ENCODE results near the gene PSMC5.
"Not testable (repeated sequence)": the region's sequence is repeated elsewhere in the genome, so short reads cannot be mapped to it uniquely, and the experiment has no call there.

- not testable (repeated sequence) for TF ChIP-seq POLR2A, POLR2AphosphoS5 (IDR thresholded peaks at IDR 0.05; ENCODE audit: low read depth, low read length)
These were observed 29.2 kb downstream of the PSMC5 start for GRCh38 chr17:63856425-63856824.

Data from GM12891 (cell line).